ENCODE results near the gene SRI. TPM values are rescaled to one million over a fixed set of nuclear protein-coding genes. Genes with fewer than 3 reads are reported as not detected.
A peak's percentile ranks its signal among the peaks of the same experiment; 100 is the strongest.

Gene SRI
- polyA plus RNA-seq, 2 donors: 28.2 to 64.9 TPM

DNA sequence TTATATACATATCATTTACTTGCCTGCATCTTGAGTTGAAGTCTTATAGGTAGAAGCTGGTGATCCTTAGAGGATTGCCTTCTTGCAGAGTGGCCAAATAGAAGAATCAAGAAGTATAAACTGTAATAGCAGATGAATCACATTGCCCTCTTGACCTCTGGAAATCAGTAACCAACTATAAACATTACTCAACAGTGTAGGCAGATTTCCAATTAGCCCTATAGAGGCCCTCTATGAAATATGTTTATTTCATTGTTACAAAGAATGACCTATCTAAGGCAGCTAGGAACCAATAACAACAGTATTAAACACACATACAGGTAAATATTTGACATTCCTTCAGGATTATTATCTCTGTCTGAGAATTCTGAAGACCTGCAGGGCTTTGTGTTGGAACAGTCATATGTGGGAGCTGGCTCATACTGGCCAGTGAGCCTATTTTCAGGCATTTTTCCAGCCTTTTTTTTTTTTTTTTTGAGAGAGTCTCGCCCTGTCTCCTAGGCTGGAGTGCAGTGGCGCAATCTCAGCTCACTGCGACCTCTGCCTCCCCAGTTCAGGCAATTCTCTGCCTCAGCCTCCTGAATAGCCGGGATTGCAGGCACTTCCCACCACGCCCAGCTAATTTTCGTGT is 7.2 kb upstream of the SRI start:
- Histone ChIP-seq H3K27me3 (ENCODE audit: control insufficient read depth in 1 of 2, insufficient read depth in 2 of 2, low read length in 2 of 2) (no peaks in the 10 kb centered on the region), H3K27ac (ENCODE audit: low read depth in 2 of 2, low read length in 1 of 2) (no peak overlapping the region), H3K9me3 (ENCODE audit: control insufficient read depth in 2 of 2, insufficient read depth in 1 of 2, low read depth in 1 of 2, low read length in 1 of 2) (no peaks in the 10 kb centered on the region), H3K36me3 (ENCODE audit: control insufficient read depth in 2 of 2, insufficient read depth in 2 of 2, low read length in 1 of 2) (no peaks in the 10 kb centered on the region), H3K4me3 (ENCODE audit: low read depth in 1 of 2, low read length in 2 of 2) (no peak overlapping the region), H3K4me1 (ENCODE audit: control insufficient read depth in 2 of 2, insufficient read depth in 2 of 2, low read length in 1 of 2) (no peaks in the 10 kb centered on the region)
- 60 to 61% methylated on average over 6 of the region's 6 CpGs for WGBS, 2 donors

DNA sequence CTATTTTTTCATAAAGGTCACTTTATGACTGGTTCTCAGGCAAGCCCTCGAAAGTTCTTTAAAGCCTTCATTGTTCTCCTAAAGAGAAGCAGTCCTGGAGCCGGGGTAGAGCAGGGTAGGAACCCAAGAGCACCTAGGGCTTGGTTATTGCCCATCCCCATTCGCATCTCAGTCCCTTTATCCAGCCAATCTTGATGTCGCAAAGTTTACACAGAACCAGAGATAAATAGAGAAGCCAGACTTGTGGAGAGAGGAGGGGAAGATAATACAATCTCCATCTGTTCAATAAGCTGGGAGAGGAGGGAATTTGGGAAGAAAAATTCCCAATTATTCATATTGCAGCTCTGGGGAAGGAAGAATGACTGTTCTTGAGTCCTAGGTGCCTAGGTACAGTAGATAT is 6.4 kb upstream of the SRI start:
- no peaks in the 10 kb centered on the region for H3K4me1 ChIP-seq (ENCODE audit: control insufficient read depth in 2 of 2, insufficient read depth in 2 of 2, low read length in 1 of 2)
- H3K4me3 ChIP-seq (ENCODE audit: low read depth in 1 of 2, low read length in 2 of 2): no peak overlapping the region
- 70 to 91% methylated on average over 4 of the region's 4 CpGs for WGBS, 2 donors
- H3K9me3 ChIP-seq (ENCODE audit: control insufficient read depth in 2 of 2, insufficient read depth in 1 of 2, low read depth in 1 of 2, low read length in 1 of 2): no peaks in the 10 kb centered on the region
- no peaks in the 10 kb centered on the region for H3K27me3 ChIP-seq (ENCODE audit: control insufficient read depth in 1 of 2, insufficient read depth in 2 of 2, low read length in 2 of 2)
- H3K36me3 ChIP-seq (ENCODE audit: control insufficient read depth in 2 of 2, insufficient read depth in 2 of 2, low read length in 1 of 2): no peaks in the 10 kb centered on the region
- no peak overlapping the region for H3K27ac ChIP-seq (ENCODE audit: low read depth in 2 of 2, low read length in 1 of 2)

DNA sequence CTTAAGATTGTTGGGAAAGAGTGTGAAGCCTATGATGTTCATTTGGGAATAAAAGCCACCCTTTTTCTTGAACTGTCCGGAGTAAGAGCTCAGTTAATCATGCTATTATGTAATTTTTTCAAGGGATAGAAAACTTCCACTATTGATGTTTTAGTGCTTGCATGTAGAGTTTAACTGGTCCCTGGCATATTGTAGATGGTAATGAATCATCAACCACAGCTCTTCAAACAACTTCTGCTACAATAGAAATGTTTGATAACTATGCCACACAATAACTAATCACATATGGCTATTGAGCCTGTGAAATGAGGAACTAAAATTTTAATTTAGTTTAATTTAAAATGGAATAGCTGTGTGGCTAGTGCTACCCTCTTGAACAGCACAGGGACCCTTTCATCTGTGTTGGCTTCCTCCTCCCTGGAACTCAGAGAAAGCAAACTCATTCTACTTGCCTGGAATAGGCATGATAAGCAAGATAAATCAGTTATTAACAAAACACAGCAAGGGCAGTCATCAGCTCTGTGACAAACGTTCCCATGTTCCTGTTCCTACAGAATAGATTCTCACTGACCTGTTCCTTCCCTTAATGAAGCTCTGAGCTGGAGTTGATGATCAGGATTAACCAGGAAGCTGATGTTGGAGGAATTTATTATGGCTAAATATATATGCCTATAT is 4.9 kb upstream of the SRI start:
- Histone ChIP-seq H3K27ac (ENCODE audit: low read depth in 2 of 2, low read length in 1 of 2) (no peak overlapping the region), H3K4me3 (ENCODE audit: low read depth in 1 of 2, low read length in 2 of 2) (peak overlapping the region in 1 of 2 donors; percentile 1), H3K9me3 (ENCODE audit: control insufficient read depth in 2 of 2, insufficient read depth in 1 of 2, low read depth in 1 of 2, low read length in 1 of 2) (no peaks in the 10 kb centered on the region), H3K4me1 (ENCODE audit: control insufficient read depth in 2 of 2, insufficient read depth in 2 of 2, low read length in 1 of 2) (no peaks in the 10 kb centered on the region), H3K36me3 (ENCODE audit: control insufficient read depth in 2 of 2, insufficient read depth in 2 of 2, low read length in 1 of 2) (no peaks in the 10 kb centered on the region), H3K27me3 (ENCODE audit: control insufficient read depth in 1 of 2, insufficient read depth in 2 of 2, low read length in 2 of 2) (no peaks in the 10 kb centered on the region)
- WGBS, 2 donors: 29 to 33% methylated on average over 2 of the region's 2 CpGs

GRCh38 chr7:88223265-88223664 is 3.4 kb upstream of the SRI start:
- Histone ChIP-seq H3K4me1 (ENCODE audit: control insufficient read depth in 2 of 2, insufficient read depth in 2 of 2, low read length in 1 of 2) (no peaks in the 10 kb centered on the region), H3K4me3 (ENCODE audit: low read depth in 1 of 2, low read length in 2 of 2) (no peak overlapping the region), H3K27me3 (ENCODE audit: control insufficient read depth in 1 of 2, insufficient read depth in 2 of 2, low read length in 2 of 2) (no peaks in the 10 kb centered on the region), H3K27ac (ENCODE audit: low read depth in 2 of 2, low read length in 1 of 2) (no peak overlapping the region), H3K9me3 (ENCODE audit: control insufficient read depth in 2 of 2, insufficient read depth in 1 of 2, low read depth in 1 of 2, low read length in 1 of 2) (no peaks in the 10 kb centered on the region), H3K36me3 (ENCODE audit: control insufficient read depth in 2 of 2, insufficient read depth in 2 of 2, low read length in 1 of 2) (no peaks in the 10 kb centered on the region)
- 96 to 98% methylated on average over 2 of the region's 2 CpGs for WGBS, 2 donors

DNA sequence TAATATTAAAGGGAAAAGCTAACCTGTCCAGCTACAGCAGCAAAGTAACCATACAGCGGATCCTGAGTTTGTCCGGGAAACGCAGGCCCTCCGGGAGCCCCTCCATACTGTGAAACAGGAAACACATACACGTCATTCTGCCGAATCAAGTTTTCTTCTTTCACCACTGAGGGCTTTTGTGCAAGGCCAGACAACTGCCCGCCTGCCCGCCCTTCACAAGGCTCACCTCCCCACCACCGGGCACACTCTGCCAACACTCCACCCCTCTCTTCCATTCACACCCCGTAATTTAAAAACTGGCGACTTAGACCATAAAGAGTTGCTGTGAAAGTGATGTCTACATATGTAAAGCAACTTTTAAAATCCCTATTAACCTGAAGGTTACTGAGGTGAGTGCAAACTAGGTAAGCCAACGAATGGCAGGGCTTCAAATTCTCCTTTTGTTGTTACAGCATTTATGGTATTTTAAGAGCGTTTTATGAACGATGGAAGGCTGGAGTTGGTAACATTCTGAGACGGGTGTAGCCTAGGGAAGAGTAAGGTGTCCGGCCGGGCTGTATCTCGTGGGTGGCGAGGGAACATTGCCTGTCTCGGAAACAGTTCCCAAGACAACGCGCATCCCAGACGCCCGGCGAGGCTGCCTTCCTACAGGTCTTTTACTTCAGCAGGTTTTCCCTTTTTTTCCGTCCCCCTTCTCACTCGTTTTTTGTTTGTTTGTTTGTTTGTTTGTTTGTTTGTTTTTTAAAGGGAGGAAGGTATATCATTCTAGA is 817 bp downstream of the SRI start:
- peaks cover 0 to 4% of the 10 kb centered on the region in 2 donors for H3K36me3 ChIP-seq (ENCODE audit: control insufficient read depth in 2 of 2, insufficient read depth in 2 of 2, low read length in 1 of 2)
- no peaks in the 10 kb centered on the region for H3K9me3 ChIP-seq (ENCODE audit: control insufficient read depth in 2 of 2, insufficient read depth in 1 of 2, low read depth in 1 of 2, low read length in 1 of 2)
- WGBS, 2 donors: 1% methylated on average over 27 of the region's 27 CpGs
- H3K4me1 ChIP-seq (ENCODE audit: control insufficient read depth in 2 of 2, insufficient read depth in 2 of 2, low read length in 1 of 2): no peaks in the 10 kb centered on the region
- H3K4me3 ChIP-seq (ENCODE audit: low read depth in 1 of 2, low read length in 2 of 2): peak overlapping the region; percentile 85 to 95
- no peaks in the 10 kb centered on the region for H3K27me3 ChIP-seq (ENCODE audit: control insufficient read depth in 1 of 2, insufficient read depth in 2 of 2, low read length in 2 of 2)
- H3K27ac ChIP-seq (ENCODE audit: low read depth in 2 of 2, low read length in 1 of 2): peak overlapping the region; percentile 53 to 96

GRCh38 chr7:88218429-88218745 is 1.5 kb downstream of the SRI start:
- Histone ChIP-seq H3K4me3 (ENCODE audit: low read depth in 1 of 2, low read length in 2 of 2) (peak overlapping the region in 1 of 2 donors; percentile 85), H3K27me3 (ENCODE audit: control insufficient read depth in 1 of 2, insufficient read depth in 2 of 2, low read length in 2 of 2) (no peaks in the 10 kb centered on the region), H3K9me3 (ENCODE audit: control insufficient read depth in 2 of 2, insufficient read depth in 1 of 2, low read depth in 1 of 2, low read length in 1 of 2) (no peaks in the 10 kb centered on the region), H3K36me3 (ENCODE audit: control insufficient read depth in 2 of 2, insufficient read depth in 2 of 2, low read length in 1 of 2) (peaks cover 0 to 4% of the 10 kb centered on the region in 2 donors), H3K4me1 (ENCODE audit: control insufficient read depth in 2 of 2, insufficient read depth in 2 of 2, low read length in 1 of 2) (no peaks in the 10 kb centered on the region), H3K27ac (ENCODE audit: low read depth in 2 of 2, low read length in 1 of 2) (no peak overlapping the region)
- 40 to 51% methylated on average over 5 of the region's 5 CpGs for WGBS, 2 donors

GRCh38 chr7:88217675-88218428 is 2.0 kb downstream of the SRI start:
- no peak overlapping the region for H3K27ac ChIP-seq (ENCODE audit: low read depth in 2 of 2, low read length in 1 of 2)
- no peaks in the 10 kb centered on the region for H3K27me3 ChIP-seq (ENCODE audit: control insufficient read depth in 1 of 2, insufficient read depth in 2 of 2, low read length in 2 of 2)
- H3K4me1 ChIP-seq (ENCODE audit: control insufficient read depth in 2 of 2, insufficient read depth in 2 of 2, low read length in 1 of 2): no peaks in the 10 kb centered on the region
- peaks cover 0 to 4% of the 10 kb centered on the region in 2 donors for H3K36me3 ChIP-seq (ENCODE audit: control insufficient read depth in 2 of 2, insufficient read depth in 2 of 2, low read length in 1 of 2)
- H3K9me3 ChIP-seq (ENCODE audit: control insufficient read depth in 2 of 2, insufficient read depth in 1 of 2, low read depth in 1 of 2, low read length in 1 of 2): no peaks in the 10 kb centered on the region
- 39 to 40% methylated on average over 1 of the region's 1 CpG for WGBS, 2 donors
- H3K4me3 ChIP-seq (ENCODE audit: low read depth in 1 of 2, low read length in 2 of 2): no peak overlapping the region

GRCh38 chr7:88216276-88216675 is 3.6 kb downstream of the SRI start:
- peaks cover 0 to 4% of the 10 kb centered on the region in 2 donors for H3K36me3 ChIP-seq (ENCODE audit: control insufficient read depth in 2 of 2, insufficient read depth in 2 of 2, low read length in 1 of 2)
- no peak overlapping the region for H3K27ac ChIP-seq (ENCODE audit: low read depth in 2 of 2, low read length in 1 of 2)
- H3K4me3 ChIP-seq (ENCODE audit: low read depth in 1 of 2, low read length in 2 of 2): no peak overlapping the region
- H3K4me1 ChIP-seq (ENCODE audit: control insufficient read depth in 2 of 2, insufficient read depth in 2 of 2, low read length in 1 of 2): no peaks in the 10 kb centered on the region
- no peaks in the 10 kb centered on the region for H3K27me3 ChIP-seq (ENCODE audit: control insufficient read depth in 1 of 2, insufficient read depth in 2 of 2, low read length in 2 of 2)
- H3K9me3 ChIP-seq (ENCODE audit: control insufficient read depth in 2 of 2, insufficient read depth in 1 of 2, low read depth in 1 of 2, low read length in 1 of 2): no peaks in the 10 kb centered on the region

DNA sequence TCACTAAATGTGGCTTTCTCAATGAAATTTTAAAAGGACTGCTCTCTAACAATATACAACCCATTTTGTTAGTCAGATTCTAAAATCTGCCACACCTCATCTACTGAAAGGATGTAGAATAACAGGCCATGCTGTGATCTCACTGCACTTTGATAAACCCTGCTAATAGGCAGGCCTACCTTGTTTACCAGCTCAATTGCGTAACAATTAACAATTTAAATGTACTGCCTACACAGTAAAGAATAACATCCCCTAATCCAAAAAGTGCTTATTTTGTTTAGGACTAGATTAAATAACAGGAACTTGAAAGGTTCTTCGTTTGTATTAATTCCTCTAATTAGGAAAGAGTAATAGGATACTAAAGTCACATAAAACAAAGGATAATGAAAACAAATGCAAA is 4.5 kb downstream of the SRI start:
- Histone ChIP-seq H3K4me3 (ENCODE audit: low read depth in 1 of 2, low read length in 2 of 2) (no peak overlapping the region), H3K27ac (ENCODE audit: low read depth in 2 of 2, low read length in 1 of 2) (no peak overlapping the region), H3K36me3 (ENCODE audit: control insufficient read depth in 2 of 2, insufficient read depth in 2 of 2, low read length in 1 of 2) (peaks cover 1 to 4% of the 10 kb centered on the region in 2 donors), H3K4me1 (ENCODE audit: control insufficient read depth in 2 of 2, insufficient read depth in 2 of 2, low read length in 1 of 2) (no peaks in the 10 kb centered on the region), H3K27me3 (ENCODE audit: control insufficient read depth in 1 of 2, insufficient read depth in 2 of 2, low read length in 2 of 2) (no peaks in the 10 kb centered on the region), H3K9me3 (ENCODE audit: control insufficient read depth in 2 of 2, insufficient read depth in 1 of 2, low read depth in 1 of 2, low read length in 1 of 2) (no peaks in the 10 kb centered on the region)
- WGBS, 2 donors: 69 to 72% methylated on average over 2 of the region's 2 CpGs
